ENCODE data around the gene WDR45.

GRCh38 chrX:49117581-49117980, 37.9 kb upstream of the WDR45 start:
- no peak for TF ChIP-seq CTCF (conservative IDR thresholded peaks at IDR 0.05; ENCODE audit: low read length)
- no peak for TF ChIP-seq EZH2phosphoT487 (IDR thresholded peaks at IDR 0.05; ENCODE audit: borderline replicate concordance)
